Nephron progenitor cell (in vitro differentiated cells): ENCODE results near the gene SYNCRIP.
A peak's percentile ranks its signal among the peaks of the same experiment; 100 is the strongest.

Experiments used
- DNase-seq: peaks from one replicate; pipeline ENCODE4 v3.0.0; 2021
- H3K27ac Mint-ChIP-seq: 2 replicates; pipeline ENCODE4 v1.8.0; 2021; ENCODE audit warnings: mild to moderate bottlenecking, moderate library complexity, mixed read lengths
- H3K27me3 Mint-ChIP-seq: 2 replicates; pipeline ENCODE4 v1.8.0; 2021; ENCODE audit warnings: mild to moderate bottlenecking, low read depth, mixed read lengths; ENCODE audit not compliant: poor library complexity
- H3K36me3 Mint-ChIP-seq: 2 replicates; pipeline ENCODE4 v1.8.0; 2021; ENCODE audit warnings: low read depth, mixed read lengths
- H3K4me1 Mint-ChIP-seq: 2 replicates; pipeline ENCODE4 v1.8.0; 2021; ENCODE audit warnings: mixed read lengths
- H3K4me3 Mint-ChIP-seq: 2 replicates; pipeline ENCODE4 v1.8.0; 2021; ENCODE audit warnings: mild to moderate bottlenecking, moderate library complexity, mixed read lengths
- H3K9me3 Mint-ChIP-seq: 2 replicates; pipeline ENCODE4 v1.8.0; 2021; ENCODE audit warnings: mild to moderate bottlenecking, moderate library complexity, mixed read lengths
- TF ChIP-seq, protein P1 (sequence below): fragments of 200-600 bp; sonication (generic); IDR thresholded peaks from 2 replicates; pipeline ENCODE4 v1.5.0; 2021; ENCODE audit warnings: antibody characterized with exemption

The SYNCRIP gene

DNA sequence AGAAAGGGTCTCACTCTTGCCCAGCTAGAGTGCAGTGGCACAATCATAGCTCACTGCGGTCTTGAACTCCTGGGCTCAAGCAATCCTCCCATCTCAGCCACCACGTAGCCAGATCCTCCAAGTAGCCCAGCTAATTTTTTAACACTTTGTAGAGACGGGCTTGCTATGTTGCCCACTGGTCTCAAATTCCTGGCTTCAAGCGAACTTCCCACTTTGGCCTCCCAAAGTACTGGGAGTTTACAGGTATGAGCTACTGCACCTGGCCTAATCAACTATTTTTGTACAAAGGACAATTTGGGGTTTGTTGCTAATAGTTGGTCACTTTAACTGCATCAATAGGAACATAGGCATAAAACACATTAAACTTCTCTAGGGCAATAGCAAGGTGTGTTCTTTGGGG, 29.9 kb upstream of the SYNCRIP start:
- Mint-ChIP-seq H3K27me3 (peaks cover 3% of the 10 kb centered on the region), H3K9me3 (peaks cover 6% of the 10 kb centered on the region), H3K4me3 (no peak overlapping the region), H3K36me3 (peaks cover 69% of the 10 kb centered on the region), H3K4me1 (peaks cover 40% of the 10 kb centered on the region), H3K27ac (peak overlapping the region; percentile 46)
- TF ChIP-seq, protein P1, sequence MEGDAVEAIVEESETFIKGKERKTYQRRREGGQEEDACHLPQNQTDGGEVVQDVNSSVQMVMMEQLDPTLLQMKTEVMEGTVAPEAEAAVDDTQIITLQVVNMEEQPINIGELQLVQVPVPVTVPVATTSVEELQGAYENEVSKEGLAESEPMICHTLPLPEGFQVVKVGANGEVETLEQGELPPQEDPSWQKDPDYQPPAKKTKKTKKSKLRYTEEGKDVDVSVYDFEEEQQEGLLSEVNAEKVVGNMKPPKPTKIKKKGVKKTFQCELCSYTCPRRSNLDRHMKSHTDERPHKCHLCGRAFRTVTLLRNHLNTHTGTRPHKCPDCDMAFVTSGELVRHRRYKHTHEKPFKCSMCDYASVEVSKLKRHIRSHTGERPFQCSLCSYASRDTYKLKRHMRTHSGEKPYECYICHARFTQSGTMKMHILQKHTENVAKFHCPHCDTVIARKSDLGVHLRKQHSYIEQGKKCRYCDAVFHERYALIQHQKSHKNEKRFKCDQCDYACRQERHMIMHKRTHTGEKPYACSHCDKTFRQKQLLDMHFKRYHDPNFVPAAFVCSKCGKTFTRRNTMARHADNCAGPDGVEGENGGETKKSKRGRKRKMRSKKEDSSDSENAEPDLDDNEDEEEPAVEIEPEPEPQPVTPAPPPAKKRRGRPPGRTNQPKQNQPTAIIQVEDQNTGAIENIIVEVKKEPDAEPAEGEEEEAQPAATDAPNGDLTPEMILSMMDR, result no peak
- no peak for DNase-seq

DNA sequence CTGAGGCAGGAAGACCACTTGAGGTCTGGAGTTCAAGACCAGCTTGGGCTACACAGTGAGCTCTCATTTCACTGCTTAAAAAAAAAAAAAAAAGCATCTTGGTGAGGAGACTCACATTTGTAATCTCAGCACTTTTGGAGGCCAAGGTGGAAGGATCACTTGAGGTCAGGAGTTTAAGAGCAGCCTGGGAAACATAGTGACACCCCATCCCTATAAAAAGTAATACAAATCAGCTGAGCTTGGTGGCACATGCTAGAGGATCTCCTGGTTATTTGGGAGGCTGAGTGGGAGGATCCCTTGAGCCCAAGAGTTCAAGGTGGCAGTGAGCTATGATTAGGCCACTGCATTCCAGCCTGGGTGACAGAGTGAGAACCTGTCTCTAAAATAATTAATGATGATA, 29.4 kb upstream of the SYNCRIP start:
- DNase-seq, result no peak
- H3K27me3 Mint-ChIP-seq, result peaks cover 3% of the 10 kb centered on the region
- peaks cover 6% of the 10 kb centered on the region for H3K9me3 Mint-ChIP-seq
- peaks cover 40% of the 10 kb centered on the region for H3K4me1 Mint-ChIP-seq
- TF ChIP-seq, protein P1, result no peak
- no peak overlapping the region for H3K4me3 Mint-ChIP-seq
- no peak overlapping the region for H3K27ac Mint-ChIP-seq
- peaks cover 73% of the 10 kb centered on the region for H3K36me3 Mint-ChIP-seq

DNA sequence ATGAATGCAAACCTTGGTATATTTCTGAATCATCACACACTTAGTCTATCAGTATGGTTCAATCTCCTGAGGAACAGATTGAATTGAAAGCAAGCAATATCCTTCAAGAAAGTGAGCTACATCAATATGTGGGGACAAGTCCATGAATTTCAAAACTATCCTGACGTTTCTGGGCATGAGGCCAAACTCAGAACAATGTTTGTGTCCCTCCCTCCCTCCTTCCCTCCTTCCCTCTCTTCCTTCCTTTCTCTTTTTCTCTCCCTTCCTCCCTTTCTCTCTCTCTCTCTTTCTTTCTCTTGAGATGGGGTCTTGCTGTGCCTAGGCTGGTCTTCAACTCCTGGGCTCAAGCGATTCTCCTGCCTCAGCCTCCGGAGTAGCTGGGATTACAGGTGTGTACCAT, 27.9 kb upstream of the SYNCRIP start:
- peaks cover 27% of the 10 kb centered on the region for H3K4me1 Mint-ChIP-seq
- H3K27ac Mint-ChIP-seq, result peak overlapping the region; percentile 58
- DNase-seq, result no peak
- peaks cover 6% of the 10 kb centered on the region for H3K9me3 Mint-ChIP-seq
- TF ChIP-seq, protein P1, result no peak
- H3K4me3 Mint-ChIP-seq, result no peak overlapping the region
- H3K27me3 Mint-ChIP-seq, result peaks cover 3% of the 10 kb centered on the region
- H3K36me3 Mint-ChIP-seq, result peaks cover 70% of the 10 kb centered on the region

DNA sequence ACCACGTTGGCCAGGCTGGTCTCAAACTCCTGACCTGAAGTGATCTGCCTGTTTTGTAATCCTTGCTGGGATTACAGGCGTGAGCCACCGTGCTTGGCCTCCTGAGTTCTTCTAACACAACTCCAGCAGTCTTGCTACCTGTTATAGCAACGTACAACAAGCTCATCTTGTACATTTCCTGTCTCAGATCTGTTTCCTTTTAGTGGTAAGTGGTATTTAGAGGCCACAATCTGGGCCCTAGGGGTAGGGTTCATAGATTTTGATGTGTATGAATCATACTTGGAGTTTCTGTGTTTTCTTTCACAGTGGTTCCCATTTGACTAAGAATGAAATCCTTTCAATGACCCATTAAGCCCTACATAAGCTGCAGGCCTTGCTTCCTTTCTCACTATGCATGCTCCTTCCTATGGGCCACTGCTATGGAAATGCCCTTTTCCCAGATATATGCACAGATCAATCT, 27.1 kb upstream of the SYNCRIP start:
- Mint-ChIP-seq H3K4me1 (peaks cover 19% of the 10 kb centered on the region), H3K36me3 (peaks cover 67% of the 10 kb centered on the region), H3K4me3 (no peak overlapping the region), H3K27ac (peak overlapping the region; percentile 81), H3K27me3 (peaks cover 3% of the 10 kb centered on the region), H3K9me3 (peaks cover 6% of the 10 kb centered on the region)
- TF ChIP-seq, protein P1, result no peak
- DNase-seq, result no peak

DNA sequence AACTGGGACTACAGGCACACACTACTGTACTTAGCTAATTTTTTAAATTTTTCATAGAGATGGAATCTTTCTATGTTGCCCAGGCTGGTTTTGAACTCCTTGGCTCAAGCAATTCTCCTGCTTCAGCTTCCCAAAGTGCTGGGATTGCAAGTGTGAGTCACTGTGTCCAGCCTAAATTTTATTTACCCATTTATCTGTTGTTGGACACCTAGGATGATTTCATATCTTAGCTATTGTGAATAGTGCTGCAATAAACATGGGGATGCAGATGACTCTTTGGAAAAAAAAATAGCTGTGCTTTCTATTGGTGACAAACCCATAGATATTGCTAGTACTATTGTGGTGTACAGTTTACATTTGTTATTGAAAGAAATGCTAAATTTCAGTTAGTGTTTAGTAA, 19.6 kb upstream of the SYNCRIP start:
- DNase-seq, result no peak
- Mint-ChIP-seq H3K27ac (no peak overlapping the region), H3K27me3 (peaks cover 4% of the 10 kb centered on the region), H3K4me3 (no peak overlapping the region), H3K36me3 (peaks cover 50% of the 10 kb centered on the region), H3K4me1 (no peaks in the 10 kb centered on the region), H3K9me3 (peaks cover 14% of the 10 kb centered on the region)
- TF ChIP-seq, protein P1, result no peak

DNA sequence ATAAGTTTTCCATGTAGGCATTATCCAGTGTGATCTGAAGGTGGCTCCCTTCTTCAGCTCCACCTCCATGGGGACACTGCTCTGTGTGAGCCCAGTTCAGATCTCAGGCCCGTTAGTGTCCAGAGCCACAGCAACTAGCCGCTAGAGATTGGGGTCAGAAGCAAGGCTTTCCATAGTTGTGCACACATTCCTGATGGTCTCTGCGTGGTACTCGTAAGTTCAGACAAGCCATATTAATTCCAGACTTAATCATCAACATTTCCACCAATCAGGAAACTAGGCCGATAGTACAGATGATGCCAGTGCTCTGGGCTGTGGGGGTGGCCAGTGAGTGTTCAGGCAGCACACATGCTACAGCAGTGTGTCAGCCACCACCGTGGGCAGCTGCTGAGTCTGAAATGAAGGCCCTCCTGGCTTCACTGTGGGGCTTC, 17.5 kb upstream of the SYNCRIP start:
- TF ChIP-seq, protein P1, result no peak

More for the DNA sequence above, 17.5 kb upstream of the SYNCRIP start:
- H3K27me3 Mint-ChIP-seq, result peaks cover 12% of the 10 kb centered on the region
- H3K9me3 Mint-ChIP-seq, result peaks cover 17% of the 10 kb centered on the region
- no peak overlapping the region for H3K4me3 Mint-ChIP-seq
- no peak for DNase-seq
- H3K27ac Mint-ChIP-seq, result peak overlapping the region; percentile 29
- no peaks in the 10 kb centered on the region for H3K4me1 Mint-ChIP-seq
- peaks cover 34% of the 10 kb centered on the region for H3K36me3 Mint-ChIP-seq
